ENCODE results near the gene MRPL23.

DNA sequence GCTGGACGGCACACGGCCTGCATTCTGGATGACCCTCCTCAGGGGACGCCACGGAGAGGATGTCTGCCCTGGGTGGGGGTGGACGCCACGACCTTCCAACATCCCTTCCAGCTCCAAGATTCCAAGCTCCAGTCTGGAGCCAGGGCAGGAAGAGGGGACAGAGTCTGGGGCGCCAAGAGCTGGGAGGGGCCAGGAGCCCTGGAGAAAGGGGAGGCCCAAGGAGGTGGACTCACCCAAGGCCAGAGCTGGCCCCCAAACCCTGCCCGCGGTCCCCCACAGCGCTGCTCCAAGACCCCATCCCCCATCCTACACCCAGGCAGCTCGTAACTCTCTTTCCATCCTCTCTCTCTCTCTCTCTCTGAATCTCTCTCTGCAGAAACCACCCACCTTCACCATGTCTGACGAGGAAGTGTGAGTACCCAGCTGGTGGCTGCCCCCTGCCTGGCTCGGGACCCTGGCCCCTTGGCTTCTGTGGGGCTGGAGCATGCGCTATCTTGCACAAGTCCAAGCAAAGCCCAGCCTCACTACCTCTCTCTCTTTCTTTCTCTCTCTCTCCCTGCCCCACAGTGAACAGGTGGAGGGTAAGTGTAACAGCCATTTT is 24.6 kb upstream of the MRPL23 start:
- TF ChIP-seq CTCF (IDR thresholded peaks at IDR 0.05; ENCODE audit: insufficient read depth, low read depth, low read length), result no peak
- TF ChIP-seq EZH2 (IDR thresholded peaks at IDR 0.05; ENCODE audit: insufficient read depth, low read length), result no peak

All from astrocyte (in vitro differentiated cells and primary cell).